GM12892 (cell line): ENCODE measurements around the gene HCN4.

Experiments used
- POLR2A ChIP-seq: IDR thresholded peaks from 2 replicates; pipeline ENCODE4 v1.6.1; 2011; ENCODE audit warnings: low read depth, low read length, control low read depth
- POLR2AphosphoS5 ChIP-seq: IDR thresholded peaks from 2 replicates; pipeline ENCODE4 v1.6.1; 2011; ENCODE audit warnings: low read depth, low read length, control low read depth
- TAF1 ChIP-seq: IDR thresholded peaks from 2 replicates; pipeline ENCODE4 v1.6.1; 2011; ENCODE audit warnings: low read depth, mild to moderate bottlenecking, control low read depth, low read length, borderline replicate concordance

DNA sequence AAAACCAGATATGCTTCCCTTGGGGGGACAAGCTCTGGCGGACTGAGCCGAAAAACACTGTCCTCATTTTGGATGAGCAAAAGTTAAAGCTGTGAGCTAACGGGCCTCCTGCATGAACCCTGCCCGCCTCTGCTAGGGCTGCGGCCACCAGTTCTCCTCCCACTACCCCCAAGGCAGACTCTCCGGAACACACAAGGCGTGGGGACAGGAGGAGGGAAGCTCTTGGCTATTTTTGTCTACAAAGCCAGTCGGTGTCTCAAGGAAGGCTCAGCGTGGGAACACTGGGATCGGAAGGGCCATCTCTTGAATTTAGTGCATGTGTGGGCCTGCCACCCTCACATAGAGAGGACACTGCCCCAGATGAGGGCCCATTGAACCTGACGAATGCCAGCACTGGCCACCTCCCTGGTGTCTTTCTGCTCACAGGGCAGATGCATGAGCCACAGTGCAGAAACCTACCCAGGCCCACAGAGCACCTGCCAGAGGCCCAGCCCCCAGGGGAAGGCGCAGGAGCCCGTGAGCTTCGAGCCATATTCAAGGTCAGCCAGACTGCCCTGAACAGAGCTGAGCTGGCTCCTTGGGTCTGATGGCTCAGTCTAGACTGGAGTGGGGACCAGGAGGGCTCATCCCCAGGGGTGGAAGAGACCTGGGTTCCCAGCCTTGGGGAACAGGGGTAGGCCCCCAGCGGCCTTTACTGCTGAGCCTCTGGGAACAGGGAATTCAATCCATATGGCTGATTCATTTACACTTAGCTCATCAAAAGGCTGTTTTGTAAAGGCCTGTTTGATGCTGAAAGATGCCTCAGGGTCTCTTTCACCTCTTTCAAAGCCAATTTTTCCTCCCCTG lies 38.3 kb downstream of the HCN4 start:
- TF ChIP-seq POLR2A (no peak), TAF1 (no peak), POLR2AphosphoS5 (no peak)
